ENCODE measurements around the gene SDR9C7. TPM values are rescaled to one million over a fixed set of nuclear protein-coding genes. Genes with fewer than 3 reads are reported as not detected.
"Not testable (repeated sequence)": the region's sequence is repeated elsewhere in the genome, so short reads cannot be mapped to it uniquely, and the experiment has no call there.

Gene SDR9C7
- total RNA-seq, result not detected in 2 replicates

- H3K36me3 ChIP-seq (ENCODE audit: control insufficient read depth, insufficient read depth, low read length), result no peaks in the 10 kb centered on the region
- DNase-seq (ENCODE audit: low read depth), result no peak
- no peak within 1 kb of the TSS for H3K4me3 ChIP-seq (ENCODE audit: low read depth, low read length)
- H3K27me3 ChIP-seq (ENCODE audit: control insufficient read depth, insufficient read depth, low read length), result no peaks in the 10 kb centered on the region
- no peak for TF ChIP-seq CTCF (IDR thresholded peaks at IDR 0.05; ENCODE audit: insufficient read depth, low read length, poor library complexity, severe bottlenecking)
These were observed at the start of gene SDR9C7 for GRCh38 chr12:56933826-56934625. Gene SDR9C7, minus strand, starts transcription at chr12:56934408. Its CDS starts 147 bp downstream, at chr12:56934261.

GRCh38 chr12:56983386-56983785, 49.2 kb upstream of the SDR9C7 start:
- no peak overlapping the region for H3K4me3 ChIP-seq (ENCODE audit: low read depth, low read length)
- no peaks in the 10 kb centered on the region for H3K36me3 ChIP-seq (ENCODE audit: control insufficient read depth, insufficient read depth, low read length)
- DNase-seq (ENCODE audit: low read depth), result no peak
- H3K27me3 ChIP-seq (ENCODE audit: control insufficient read depth, insufficient read depth, low read length), result peaks cover 2% of the 10 kb centered on the region
- no peak for TF ChIP-seq CTCF (IDR thresholded peaks at IDR 0.05; ENCODE audit: insufficient read depth, low read length, poor library complexity, severe bottlenecking)

GRCh38 chr12:56982578-56983236, 48.5 kb upstream of the SDR9C7 start:
- H3K27me3 ChIP-seq (ENCODE audit: control insufficient read depth, insufficient read depth, low read length); H3K36me3 ChIP-seq (ENCODE audit: control insufficient read depth, insufficient read depth, low read length): not testable (repeated sequence)

GRCh38 chr12:56980941-56981530, 46.8 kb upstream of the SDR9C7 start:
- H3K27me3 ChIP-seq (ENCODE audit: control insufficient read depth, insufficient read depth, low read length), result no peaks in the 10 kb centered on the region
- no peak overlapping the region for H3K4me3 ChIP-seq (ENCODE audit: low read depth, low read length)
- no peaks in the 10 kb centered on the region for H3K36me3 ChIP-seq (ENCODE audit: control insufficient read depth, insufficient read depth, low read length)
- TF ChIP-seq CTCF (IDR thresholded peaks at IDR 0.05; ENCODE audit: insufficient read depth, low read length, poor library complexity, severe bottlenecking), result no peak
- no peak for DNase-seq (ENCODE audit: low read depth)

More at GRCh38 chr12:56982578-56983236, 48.5 kb upstream of the SDR9C7 start:
- not testable (repeated sequence) for H3K4me3 ChIP-seq (ENCODE audit: low read depth, low read length); DNase-seq (ENCODE audit: low read depth)

GRCh38 chr12:56980268-56980667, 46.1 kb upstream of the SDR9C7 start:
- TF ChIP-seq CTCF (IDR thresholded peaks at IDR 0.05; ENCODE audit: insufficient read depth, low read length, poor library complexity, severe bottlenecking), result no peak
- no peaks in the 10 kb centered on the region for H3K27me3 ChIP-seq (ENCODE audit: control insufficient read depth, insufficient read depth, low read length)
- no peaks in the 10 kb centered on the region for H3K36me3 ChIP-seq (ENCODE audit: control insufficient read depth, insufficient read depth, low read length)
- DNase-seq (ENCODE audit: low read depth), result no peak
- no peak overlapping the region for H3K4me3 ChIP-seq (ENCODE audit: low read depth, low read length)

- TF ChIP-seq CTCF (IDR thresholded peaks at IDR 0.05; ENCODE audit: insufficient read depth, low read length, poor library complexity, severe bottlenecking), result no peak
- DNase-seq (ENCODE audit: low read depth), result no peak
- no peaks in the 10 kb centered on the region for H3K36me3 ChIP-seq (ENCODE audit: control insufficient read depth, insufficient read depth, low read length)
- H3K4me3 ChIP-seq (ENCODE audit: low read depth, low read length), result no peak overlapping the region
- H3K27me3 ChIP-seq (ENCODE audit: control insufficient read depth, insufficient read depth, low read length), result no peaks in the 10 kb centered on the region
These were observed 45.4 kb upstream of the SDR9C7 start for GRCh38 chr12:56979628-56980027.

All from kidney epithelial cell (primary cell).